DOHH2 (cell line): ENCODE results near the gene CMSS1.

Source experiments
- H3F3A ChIP-seq: fragments of 200-600 bp; sonication (generic), shearing (Covaris generic); 2 replicates; pipeline ENCODE4 v1.6.0; 2016; ENCODE audit warnings: antibody characterized with exemption, mild to moderate bottlenecking; ENCODE audit not compliant: control insufficient read depth, insufficient read depth
- H3K27ac ChIP-seq: fragments of 200-600 bp; sonication (generic); 2 replicates; pipeline ENCODE4 v1.5.1; 2014; ENCODE audit warnings: low read depth, mild to moderate bottlenecking, low read length, moderate library complexity
- H3K27me3 ChIP-seq: fragments of 200-600 bp; sonication (generic); 2 replicates; pipeline ENCODE4 v1.6.1; 2014; ENCODE audit warnings: mild to moderate bottlenecking, low read length, mixed read lengths; ENCODE audit not compliant: control insufficient read depth
- H3K36me3 ChIP-seq: fragments of 200-600 bp; sonication (generic); 2 replicates; pipeline ENCODE4 v1.6.1; 2014; ENCODE audit warnings: mild to moderate bottlenecking, low read length, moderate library complexity, mixed read lengths; ENCODE audit not compliant: control insufficient read depth
- H3K4me1 ChIP-seq: fragments of 200-600 bp; sonication (generic); 2 replicates; pipeline ENCODE4 v1.6.1; 2014; ENCODE audit warnings: mild to moderate bottlenecking, low read length, mixed read lengths; ENCODE audit not compliant: control insufficient read depth
- H3K4me2 ChIP-seq: fragments of 200-600 bp; sonication (generic); 2 replicates; pipeline ENCODE4 v1.6.0; 2014; ENCODE audit warnings: mild to moderate bottlenecking, low read length, moderate library complexity
- H3K4me3 ChIP-seq: fragments of 200-600 bp; sonication (generic); 2 replicates; pipeline ENCODE4 v1.5.1; 2014; ENCODE audit warnings: mild to moderate bottlenecking, low read length, mixed read lengths
- H3K79me2 ChIP-seq: fragments of 200-600 bp; sonication (generic); 2 replicates; pipeline ENCODE4 v1.6.1; 2014; ENCODE audit warnings: mild to moderate bottlenecking, low read length, mixed read lengths; ENCODE audit not compliant: control insufficient read depth
- H3K9me2 ChIP-seq: fragments of 200-600 bp; sonication (generic); replicated peaks from 2 replicates; pipeline ENCODE4 v1.6.1; 2014; ENCODE audit warnings: mild to moderate bottlenecking, low read length, mixed read lengths; ENCODE audit not compliant: control insufficient read depth
- H3K9me3 ChIP-seq: fragments of 200-600 bp; sonication (generic); 2 replicates; pipeline ENCODE4 v1.6.1; 2014; ENCODE audit warnings: antibody characterized with exemption, low read length, mixed read lengths; ENCODE audit not compliant: control insufficient read depth, insufficient read depth
- H4K20me1 ChIP-seq: fragments of 200-600 bp; sonication (generic); 2 replicates; pipeline ENCODE4 v1.6.0; 2014; ENCODE audit warnings: low read depth, mild to moderate bottlenecking, antibody characterized with exemption, low read length, moderate library complexity; ENCODE audit not compliant: control insufficient read depth, insufficient read depth
- EZH2phosphoT487 ChIP-seq: fragments of 200-600 bp; sonication (generic); IDR thresholded peaks from 2 replicates; pipeline ENCODE4 v1.6.1; 2017; ENCODE audit warnings: borderline replicate concordance, mild to moderate bottlenecking, antibody characterized with exemption, low read length, moderate library complexity, mixed read lengths
- TF ChIP-seq, protein P1 (sequence below): fragments of 200-600 bp; sonication (generic); IDR thresholded peaks from one replicate; pipeline ENCODE4 v1.5.1; 2014; ENCODE audit warnings: antibody characterized with exemption, mild to moderate bottlenecking, low read depth, low read length; ENCODE audit not compliant: poor library complexity, severe bottlenecking

The CMSS1 gene

DNA sequence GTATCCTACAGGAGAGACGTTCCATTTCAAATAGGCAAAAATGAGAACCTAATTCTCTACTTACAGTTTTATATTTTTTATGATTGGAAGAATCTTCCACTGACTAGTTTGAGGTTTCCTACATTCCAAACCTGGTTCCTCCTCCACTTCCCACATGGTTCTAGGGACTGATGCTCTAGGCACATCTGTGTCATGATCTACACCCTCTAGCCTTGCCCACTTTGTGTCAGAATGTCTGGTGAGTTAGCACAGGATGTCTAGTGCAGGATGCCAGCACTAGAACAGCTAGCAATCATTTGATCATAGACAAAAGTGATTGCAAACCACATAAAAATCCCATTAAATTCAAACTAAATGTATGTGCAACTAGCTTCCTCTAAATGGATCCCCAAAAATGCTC, 323.3 kb downstream of the CMSS1 start:
- no peaks in the 10 kb centered on the region for H3K4me1 ChIP-seq
- no peaks in the 10 kb centered on the region for H3K79me2 ChIP-seq
- H3K4me2 ChIP-seq, result no peak overlapping the region
- no peaks in the 10 kb centered on the region for H3K9me2 ChIP-seq
- H3K27ac ChIP-seq, result no peak overlapping the region
- H3K4me3 ChIP-seq, result no peak overlapping the region
- 0 out of 2 replicates have a peak, but pooled peaks cover 3% of the 10 kb centered on the region for H3K9me3 ChIP-seq
- no peaks in the 10 kb centered on the region for H3K27me3 ChIP-seq
- H3F3A ChIP-seq, result no peaks in the 10 kb centered on the region
- no peaks in the 10 kb centered on the region for H4K20me1 ChIP-seq
- TF ChIP-seq, protein P1, sequence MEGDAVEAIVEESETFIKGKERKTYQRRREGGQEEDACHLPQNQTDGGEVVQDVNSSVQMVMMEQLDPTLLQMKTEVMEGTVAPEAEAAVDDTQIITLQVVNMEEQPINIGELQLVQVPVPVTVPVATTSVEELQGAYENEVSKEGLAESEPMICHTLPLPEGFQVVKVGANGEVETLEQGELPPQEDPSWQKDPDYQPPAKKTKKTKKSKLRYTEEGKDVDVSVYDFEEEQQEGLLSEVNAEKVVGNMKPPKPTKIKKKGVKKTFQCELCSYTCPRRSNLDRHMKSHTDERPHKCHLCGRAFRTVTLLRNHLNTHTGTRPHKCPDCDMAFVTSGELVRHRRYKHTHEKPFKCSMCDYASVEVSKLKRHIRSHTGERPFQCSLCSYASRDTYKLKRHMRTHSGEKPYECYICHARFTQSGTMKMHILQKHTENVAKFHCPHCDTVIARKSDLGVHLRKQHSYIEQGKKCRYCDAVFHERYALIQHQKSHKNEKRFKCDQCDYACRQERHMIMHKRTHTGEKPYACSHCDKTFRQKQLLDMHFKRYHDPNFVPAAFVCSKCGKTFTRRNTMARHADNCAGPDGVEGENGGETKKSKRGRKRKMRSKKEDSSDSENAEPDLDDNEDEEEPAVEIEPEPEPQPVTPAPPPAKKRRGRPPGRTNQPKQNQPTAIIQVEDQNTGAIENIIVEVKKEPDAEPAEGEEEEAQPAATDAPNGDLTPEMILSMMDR, result no peak
- TF ChIP-seq EZH2phosphoT487, result no peak
- no peaks in the 10 kb centered on the region; the same call in 1 of the 2 replicates for H3K36me3 ChIP-seq

DNA sequence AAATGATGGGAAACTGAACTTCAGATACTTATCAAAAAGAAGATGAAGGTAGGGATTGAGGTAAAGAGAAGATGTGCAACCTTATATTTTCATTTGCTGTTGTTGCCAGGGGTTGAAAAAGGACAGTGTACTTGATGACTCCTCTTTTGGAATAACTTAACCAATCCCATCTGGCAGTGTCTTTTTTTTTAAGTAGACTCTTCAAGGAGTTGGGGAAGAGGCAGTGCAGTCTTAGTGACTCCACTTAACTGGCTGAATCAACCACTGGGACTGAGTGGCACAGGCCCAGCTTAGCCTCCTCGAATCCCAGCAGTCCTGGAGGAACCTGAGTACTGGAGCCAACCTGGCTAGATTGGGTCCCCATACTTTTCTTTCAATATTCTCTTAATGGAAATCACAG, 323.9 kb downstream of the CMSS1 start:
- Histone ChIP-seq H4K20me1 (no peaks in the 10 kb centered on the region), H3K4me3 (no peak overlapping the region), H3K9me2 (no peaks in the 10 kb centered on the region; the same call in 1 of the 2 replicates), H3K4me2 (no peak overlapping the region), H3K9me3 (0 out of 2 replicates have a peak, but pooled peaks cover 3% of the 10 kb centered on the region), H3K27me3 (no peaks in the 10 kb centered on the region), H3K36me3 (no peaks in the 10 kb centered on the region; the same call in 1 of the 2 replicates), H3K27ac (no peak overlapping the region), H3F3A (no peaks in the 10 kb centered on the region), H3K79me2 (no peaks in the 10 kb centered on the region), H3K4me1 (no peaks in the 10 kb centered on the region)
- TF ChIP-seq EZH2phosphoT487, result no peak
- TF ChIP-seq, protein P1, result no peak

DNA sequence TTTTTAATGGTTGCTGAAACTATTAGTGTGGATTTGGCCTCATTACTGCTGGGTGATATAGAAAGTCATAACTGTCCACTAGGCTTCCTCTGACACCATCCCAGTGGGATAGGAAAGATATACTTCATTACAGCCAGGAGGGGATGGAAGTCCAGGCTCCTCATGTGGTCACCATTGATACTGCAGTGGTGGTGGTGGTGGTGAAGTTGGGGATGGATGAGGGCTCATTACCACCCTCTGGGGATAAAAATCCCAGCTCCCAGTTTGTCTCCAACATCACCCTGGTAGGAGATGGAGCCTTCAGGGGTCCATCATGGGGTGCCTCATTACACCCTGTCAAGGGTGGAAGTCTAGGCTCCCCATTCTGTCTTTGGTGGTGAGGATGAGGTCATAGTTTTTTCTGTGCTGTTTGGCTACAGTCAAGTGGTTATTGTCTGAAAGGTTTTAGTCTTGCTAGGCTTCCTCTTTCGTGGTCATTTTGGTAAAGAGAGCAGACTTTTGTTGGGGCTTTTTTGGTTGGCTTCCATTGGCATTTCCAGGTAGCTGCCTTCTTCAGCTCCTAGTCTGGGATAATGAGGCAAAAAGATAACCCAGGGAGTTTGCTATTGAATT, 326.7 kb downstream of the CMSS1 start:
- Histone ChIP-seq H3K9me2 (no peaks in the 10 kb centered on the region; the same call in 1 of the 2 replicates), H3F3A (no peaks in the 10 kb centered on the region), H4K20me1 (no peaks in the 10 kb centered on the region), H3K27ac (no peak overlapping the region), H3K79me2 (no peaks in the 10 kb centered on the region), H3K4me2 (no peak overlapping the region), H3K27me3 (no peaks in the 10 kb centered on the region), H3K36me3 (peaks cover 6% of the 10 kb centered on the region; the same call in 1 of the 2 replicates), H3K9me3 (0 out of 2 replicates have a peak, but pooled peaks cover 3% of the 10 kb centered on the region), H3K4me3 (no peak overlapping the region), H3K4me1 (no peaks in the 10 kb centered on the region)
- TF ChIP-seq, protein P1, result no peak
- TF ChIP-seq EZH2phosphoT487, result no peak
